ENCODE data around the gene RPL10L. TPM values are rescaled to one million over a fixed set of nuclear protein-coding genes. Genes with fewer than 3 reads are reported as not detected.

The RPL10L gene
- total RNA-seq, result not detected

GRCh38 chr14:46651526-46652144 is at the start of gene RPL10L:
RPL10L (minus strand) TSS chr14:46651781; CDS start chr14:46651736, 45 bp downstream.
- H3K36me3 ChIP-seq, result no peaks in the 10 kb centered on the region
- no peaks in the 10 kb centered on the region for H3K4me1 ChIP-seq
- no peak within 1 kb of the TSS for H3K4me3 ChIP-seq
- H3K9me3 ChIP-seq, result peaks cover 0 to 4% of the 10 kb centered on the region in 2 donors
- intact Hi-C loops (cut with DNase I; ENCODE audit: low total_unique reads), result no loop called here
- no peak within 1 kb of the TSS for H3K27ac ChIP-seq
- no peaks in the 10 kb centered on the region for H3K27me3 ChIP-seq
- TF ChIP-seq POLR2A (IDR thresholded peaks at IDR 0.05), result no peak
- no peak for TF ChIP-seq CTCF (IDR thresholded peaks at IDR 0.05)
- DNase-seq, result no peak

GRCh38 chr14:46691819-46692218 is 40.2 kb upstream of the RPL10L start:
- H3K4me3 ChIP-seq, result no peak overlapping the region
- no peak for DNase-seq

GRCh38 chr14:46686652-46687051 is 35.1 kb upstream of the RPL10L start:
- no peak overlapping the region for H3K27ac ChIP-seq
- no peaks in the 10 kb centered on the region for H3K9me3 ChIP-seq
- no peaks in the 10 kb centered on the region for H3K36me3 ChIP-seq
- no peak for DNase-seq
- TF ChIP-seq CTCF (IDR thresholded peaks at IDR 0.05), result no peak
- no peak for TF ChIP-seq POLR2A (IDR thresholded peaks at IDR 0.05)
- H3K4me3 ChIP-seq, result no peak overlapping the region
- H3K27me3 ChIP-seq, result no peaks in the 10 kb centered on the region
- intact Hi-C loops (cut with DNase I; ENCODE audit: low total_unique reads), result no loop called here
- no peaks in the 10 kb centered on the region for H3K4me1 ChIP-seq

More at GRCh38 chr14:46691819-46692218, 40.2 kb upstream of the RPL10L start:
- Histone ChIP-seq H3K9me3 (no peaks in the 10 kb centered on the region), H3K27me3 (no peaks in the 10 kb centered on the region), H3K4me1 (no peaks in the 10 kb centered on the region), H3K36me3 (no peaks in the 10 kb centered on the region), H3K27ac (no peak overlapping the region)
- no peak for TF ChIP-seq POLR2A (IDR thresholded peaks at IDR 0.05)
- TF ChIP-seq CTCF (IDR thresholded peaks at IDR 0.05), result no peak
- intact Hi-C loops (cut with DNase I; ENCODE audit: low total_unique reads), result no loop called here

GRCh38 chr14:46672128-46672527 is 20.5 kb upstream of the RPL10L start:
- Histone ChIP-seq H3K36me3 (no peaks in the 10 kb centered on the region), H3K27me3 (no peaks in the 10 kb centered on the region), H3K4me3 (no peak overlapping the region), H3K27ac (no peak overlapping the region), H3K4me1 (no peaks in the 10 kb centered on the region), H3K9me3 (no peaks in the 10 kb centered on the region)
- no peak for TF ChIP-seq CTCF (IDR thresholded peaks at IDR 0.05)
- no peak for TF ChIP-seq POLR2A (IDR thresholded peaks at IDR 0.05)
- DNase-seq, result no peak
- intact Hi-C loops (cut with DNase I; ENCODE audit: low total_unique reads), result no loop called here

GRCh38 chr14:46663382-46663781 is 11.8 kb upstream of the RPL10L start:
- DNase-seq, result no peak
- no peaks in the 10 kb centered on the region for H3K27me3 ChIP-seq
- no peak overlapping the region for H3K4me3 ChIP-seq
- no peak overlapping the region for H3K27ac ChIP-seq
- no peaks in the 10 kb centered on the region for H3K4me1 ChIP-seq
- no peaks in the 10 kb centered on the region for H3K9me3 ChIP-seq
- no peaks in the 10 kb centered on the region for H3K36me3 ChIP-seq
- intact Hi-C loops (cut with DNase I; ENCODE audit: low total_unique reads), result no loop called here
- TF ChIP-seq CTCF (IDR thresholded peaks at IDR 0.05), result no peak
- TF ChIP-seq POLR2A (IDR thresholded peaks at IDR 0.05), result no peak

All from uterus (tissue), 4 donors.